GM18526 (cell line): Measurements from ENCODE around the gene COL11A1.

Experiments
- POLR2A ChIP-seq: IDR thresholded peaks from 3 replicates; pipeline ENCODE4 v1.6.1; 2011; ENCODE audit not compliant: insufficient read length; ENCODE audit errors: extremely low read depth

The COL11A1 gene

GRCh38 chr1:102961549-102961948 is 146.8 kb downstream of the COL11A1 start:
- no peak for TF ChIP-seq POLR2A

DNA sequence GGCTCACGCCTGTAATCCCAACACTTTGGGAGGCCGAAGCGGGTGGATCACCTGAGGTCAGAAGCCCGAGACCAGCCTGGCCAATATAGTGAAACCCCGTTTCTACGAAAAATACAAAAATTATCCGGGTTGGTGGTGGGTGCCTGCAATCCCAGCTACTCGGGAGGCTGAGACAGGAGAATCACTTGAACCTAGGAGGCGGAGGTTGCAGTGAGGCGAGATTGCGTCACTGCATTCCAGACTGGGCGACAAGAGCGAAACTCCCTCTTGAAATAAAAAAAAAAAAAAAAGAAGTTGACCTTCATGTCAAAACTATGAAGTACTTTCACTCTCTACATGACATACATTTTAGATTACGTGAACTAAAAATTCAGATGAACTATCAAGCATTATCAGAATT is 153.7 kb downstream of the COL11A1 start:
- TF ChIP-seq POLR2A = no peak

- TF ChIP-seq POLR2A = no peak
Observed at GRCh38 chr1:102952400-102952799, 155.9 kb downstream of the COL11A1 start.

DNA sequence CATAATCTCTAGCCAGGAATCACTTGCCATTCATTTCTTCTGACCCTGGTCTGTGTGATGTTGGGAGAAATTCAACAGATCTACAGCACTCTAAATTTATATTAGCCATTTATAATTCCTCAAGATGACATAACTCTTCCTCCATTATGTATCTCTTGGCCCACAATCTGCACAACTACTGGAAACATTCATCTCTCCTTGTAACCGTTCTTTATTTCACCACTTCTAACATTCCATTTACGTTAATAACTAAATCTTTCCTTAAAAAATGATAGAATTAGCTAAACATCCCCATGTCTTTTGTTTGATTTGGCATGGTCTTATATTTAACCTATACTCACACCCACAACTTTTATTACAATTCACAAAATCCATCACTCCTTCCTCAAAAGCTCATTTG is 166.0 kb downstream of the COL11A1 start:
- no peak for TF ChIP-seq POLR2A

GRCh38 chr1:102941366-102941947 is 166.9 kb downstream of the COL11A1 start:
- TF ChIP-seq POLR2A = no peak

DNA sequence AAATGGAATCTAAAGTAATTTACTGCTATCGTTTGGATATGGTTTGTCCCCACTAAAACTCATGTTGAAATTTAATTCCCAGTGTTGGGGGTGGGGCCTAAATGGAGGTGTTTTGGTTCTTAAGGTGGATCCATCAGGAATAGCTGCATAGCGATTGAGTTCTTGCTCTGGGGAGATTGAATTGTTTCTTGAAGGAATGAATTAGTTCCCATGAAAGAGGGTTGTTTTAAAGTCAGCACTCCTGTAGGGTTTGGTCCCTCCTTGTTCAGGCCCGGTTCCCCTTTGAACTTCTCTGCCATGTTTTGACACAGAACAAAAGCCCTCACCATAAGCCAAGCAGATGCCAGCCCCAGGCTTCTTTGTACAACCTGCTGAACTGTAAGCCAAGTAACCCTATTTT is 170.9 kb downstream of the COL11A1 start:
- no peak for TF ChIP-seq POLR2A

DNA sequence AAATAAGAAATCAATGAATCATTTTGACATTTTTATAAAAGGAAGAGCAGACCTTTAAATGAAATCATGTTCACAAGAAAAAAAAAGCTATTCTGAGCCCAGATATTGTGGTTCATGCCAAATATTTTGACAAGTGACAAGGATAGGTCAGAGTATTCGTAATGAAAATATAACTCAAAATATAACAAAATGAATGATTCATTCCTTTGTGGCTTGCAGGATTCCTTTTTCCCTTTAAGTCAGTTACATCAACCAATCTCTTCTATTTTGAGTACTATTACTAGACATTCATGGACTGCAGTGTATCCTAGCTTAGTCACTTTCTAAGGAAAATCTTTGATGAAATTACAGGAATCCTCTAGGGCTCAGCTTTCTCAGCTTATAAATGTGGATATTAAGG is 188.7 kb downstream of the COL11A1 start:
- no peak for TF ChIP-seq POLR2A

GRCh38 chr1:102901996-102902395 is 206.3 kb downstream of the COL11A1 start:
- TF ChIP-seq POLR2A = no peak

GRCh38 chr1:102899935-102900334 is 208.4 kb downstream of the COL11A1 start:
- TF ChIP-seq POLR2A = no peak

- TF ChIP-seq POLR2A = no peak
Observed at GRCh38 chr1:102897557-102897956, 210.8 kb downstream of the COL11A1 start.

- no peak for TF ChIP-seq POLR2A
Observed at GRCh38 chr1:102896771-102897170, 211.6 kb downstream of the COL11A1 start.

GRCh38 chr1:102896286-102896685 is 212.0 kb downstream of the COL11A1 start:
- TF ChIP-seq POLR2A = no peak

GRCh38 chr1:102891868-102892625 is 216.3 kb downstream of the COL11A1 start:
- no peak for TF ChIP-seq POLR2A

GRCh38 chr1:102886638-102887037 is 221.7 kb downstream of the COL11A1 start:
- no peak for TF ChIP-seq POLR2A

- no peak for TF ChIP-seq POLR2A
Observed at GRCh38 chr1:102884238-102884637, 224.1 kb downstream of the COL11A1 start.

GRCh38 chr1:102879439-102879993 is 228.8 kb downstream of the COL11A1 start:
- TF ChIP-seq POLR2A = no peak
